HEK293 (cell line): ENCODE results near the gene LCA5L.
A peak's percentile ranks its signal among the peaks of the same experiment; 100 is the strongest.

Experiments used
- CTCF ChIA-PET: fragments of 350-600 bp; formaldehyde crosslinking; extraction: SDS; loops from one replicate; lab custom pipeline; 2021; ENCODE audit warnings: antibody characterized with exemption; lab: Yijun Ruan, JAX
- POLR2A ChIA-PET: fragments of 300-600 bp; formaldehyde crosslinking; extraction: SDS; loops from one replicate; lab custom pipeline; 2020; ENCODE audit warnings: antibody characterized with exemption, inconsistent platforms; lab: Yijun Ruan, JAX
- H3K27ac ChIP-seq: fragments of 200-500 bp; sonication (Bioruptor generic); 2 replicates; pipeline ENCODE4 v1.5.1; 2014; ENCODE audit warnings: low read depth, low read length, control low read depth, inconsistent platforms; ENCODE audit errors: extremely low read depth
- H3K36me3 ChIP-seq, 2 experiments: fragments of 200-500 bp in 1 of 2; sonication (Bioruptor generic) in 1 of 2; 1 replicate in 1 of 2; 2 replicates in 1 of 2; pipeline ENCODE4 v1.5.1; 2014 to 2017; ENCODE audit warnings: inconsistent platforms in 2 of 2, low read length in 2 of 2; ENCODE audit not compliant: control insufficient read depth in 2 of 2, insufficient read depth in 1 of 2
- H3K4me1 ChIP-seq: fragments of 200-500 bp; sonication (Bioruptor generic); 2 replicates; pipeline ENCODE4 v1.5.1; 2014; ENCODE audit warnings: mild to moderate bottlenecking, low read length, inconsistent platforms; ENCODE audit not compliant: control insufficient read depth, insufficient read depth
- H3K4me3 ChIP-seq: 2 replicates; pipeline ENCODE4 v1.5.1; 2011; ENCODE audit warnings: low read depth, mild to moderate bottlenecking, control low read depth, low read length, moderate library complexity
- H3K9me3 ChIP-seq: fragments of 200-500 bp; sonication (Bioruptor generic); 2 replicates; pipeline ENCODE4 v1.5.1; 2014; ENCODE audit warnings: low read depth, low read length, inconsistent platforms; ENCODE audit not compliant: control insufficient read depth, insufficient read depth
- KLF1 ChIP-seq: fragments of 450-650 bp; formaldehyde crosslinking; IDR thresholded peaks from 2 replicates; pipeline ENCODE4 v1.5.1; 2016; ENCODE audit warnings: missing biosample characterization, missing genetic modification characterization
- KLF8 ChIP-seq: fragments of 450-650 bp; formaldehyde crosslinking; IDR thresholded peaks from 2 replicates; pipeline ENCODE4 v1.5.1; 2016; ENCODE audit warnings: missing biosample characterization, missing genetic modification characterization
- KLF9 ChIP-seq: fragments of 450-650 bp; formaldehyde crosslinking; IDR thresholded peaks from 2 replicates; pipeline ENCODE4 v1.5.1; 2016; ENCODE audit warnings: missing biosample characterization, missing genetic modification characterization, low read depth
- SP2 ChIP-seq: fragments of 450-650 bp; formaldehyde crosslinking; IDR thresholded peaks from 2 replicates; pipeline ENCODE4 v1.5.1; 2016; ENCODE audit warnings: missing biosample characterization, missing genetic modification characterization
- SP3 ChIP-seq: fragments of 450-650 bp; formaldehyde crosslinking; IDR thresholded peaks from 2 replicates; pipeline ENCODE4 v1.5.1; 2016; ENCODE audit warnings: missing biosample characterization, missing genetic modification characterization
- ZBTB20 ChIP-seq: fragments of 450-650 bp; formaldehyde crosslinking; IDR thresholded peaks from 2 replicates; pipeline ENCODE4 v1.5.1; 2016; ENCODE audit warnings: missing biosample characterization, missing genetic modification characterization
- ZBTB49 ChIP-seq: fragments of 450-650 bp; formaldehyde crosslinking; IDR thresholded peaks from 2 replicates; pipeline ENCODE4 v1.5.1; 2016; ENCODE audit warnings: missing biosample characterization, missing genetic modification characterization, low read depth
- ZBTB7A ChIP-seq: fragments of 450-650 bp; formaldehyde crosslinking; IDR thresholded peaks from 2 replicates; pipeline ENCODE4 v1.5.1; 2016; ENCODE audit warnings: low read depth, missing biosample characterization, missing genetic modification characterization
- ZNF132 ChIP-seq: fragments of 450-650 bp; formaldehyde crosslinking; IDR thresholded peaks from 2 replicates; pipeline ENCODE4 v1.5.1; 2017; ENCODE audit warnings: missing biosample characterization, missing genetic modification characterization, borderline replicate concordance
- ZNF140 ChIP-seq: fragments of 450-650 bp; formaldehyde crosslinking; IDR thresholded peaks from 2 replicates; pipeline ENCODE4 v1.5.1; 2016; ENCODE audit warnings: missing biosample characterization, missing genetic modification characterization
- ZNF146 ChIP-seq: fragments of 450-650 bp; formaldehyde crosslinking; IDR thresholded peaks from 2 replicates; pipeline ENCODE4 v1.5.1; 2016; ENCODE audit warnings: missing biosample characterization, missing genetic modification characterization
- ZNF148 ChIP-seq: fragments of 450-650 bp; formaldehyde crosslinking; IDR thresholded peaks from 2 replicates; pipeline ENCODE4 v1.5.0; 2017; ENCODE audit warnings: missing biosample characterization, missing genetic modification characterization, borderline replicate concordance
- ZNF18 ChIP-seq: fragments of 450-650 bp; formaldehyde crosslinking; IDR thresholded peaks from 2 replicates; pipeline ENCODE4 v1.5.1; 2016; ENCODE audit warnings: missing biosample characterization, missing genetic modification characterization
- ZNF239 ChIP-seq: fragments of 450-650 bp; formaldehyde crosslinking; IDR thresholded peaks from 2 replicates; pipeline ENCODE4 v1.5.1; 2016; ENCODE audit warnings: missing biosample characterization, missing genetic modification characterization
- ZNF248 ChIP-seq: fragments of 450-650 bp; formaldehyde crosslinking; IDR thresholded peaks from 2 replicates; pipeline ENCODE4 v1.5.1; 2017; ENCODE audit warnings: missing biosample characterization, missing genetic modification characterization
- ZNF280C ChIP-seq: fragments of 450-650 bp; formaldehyde crosslinking; IDR thresholded peaks from 2 replicates; pipeline ENCODE4 v1.5.1; 2016; ENCODE audit warnings: missing biosample characterization, missing genetic modification characterization
- ZNF335 ChIP-seq: fragments of 450-650 bp; formaldehyde crosslinking; conservative IDR thresholded peaks from 2 replicates; pipeline ENCODE4 v1.5.1; 2016; ENCODE audit warnings: missing biosample characterization, missing genetic modification characterization
- ZNF366 ChIP-seq: fragments of 450-650 bp; formaldehyde crosslinking; conservative IDR thresholded peaks from 2 replicates; pipeline ENCODE4 v1.5.1; 2016; ENCODE audit warnings: missing biosample characterization, missing genetic modification characterization
- ZNF473 ChIP-seq: fragments of 450-650 bp; formaldehyde crosslinking; IDR thresholded peaks from 2 replicates; pipeline ENCODE4 v1.5.1; 2017; ENCODE audit warnings: missing biosample characterization, missing genetic modification characterization
- ZNF48 ChIP-seq: fragments of 450-650 bp; formaldehyde crosslinking; IDR thresholded peaks from 2 replicates; pipeline ENCODE4 v1.5.1; 2016; ENCODE audit warnings: missing biosample characterization, missing genetic modification characterization
- ZNF513 ChIP-seq: fragments of 450-650 bp; IDR thresholded peaks from 2 replicates; pipeline ENCODE4 v1.5.1; 2018; ENCODE audit warnings: missing biosample characterization, missing genetic modification characterization
- ZNF529 ChIP-seq: fragments of 450-650 bp; formaldehyde crosslinking; IDR thresholded peaks from 2 replicates; pipeline ENCODE4 v1.5.1; 2017; ENCODE audit warnings: missing genetic modification characterization, missing biosample characterization; ENCODE audit not compliant: insufficient replicate concordance
- ZNF555 ChIP-seq: fragments of 450-650 bp; formaldehyde crosslinking; conservative IDR thresholded peaks from 2 replicates; pipeline ENCODE4 v1.5.1; 2017; ENCODE audit warnings: missing biosample characterization, mild to moderate bottlenecking, missing genetic modification characterization, inconsistent platforms
- ZNF704 ChIP-seq: fragments of 450-650 bp; formaldehyde crosslinking; IDR thresholded peaks from 2 replicates; pipeline ENCODE4 v1.5.1; 2016; ENCODE audit warnings: missing biosample characterization, missing genetic modification characterization
- ZNF76 ChIP-seq: fragments of 450-650 bp; formaldehyde crosslinking; IDR thresholded peaks from 2 replicates; pipeline ENCODE4; 2016; ENCODE audit warnings: low read depth, missing biosample characterization, missing genetic modification characterization, borderline replicate concordance
- ZNF776 ChIP-seq: fragments of 450-650 bp; formaldehyde crosslinking; IDR thresholded peaks from 2 replicates; pipeline ENCODE4 v1.5.0; 2017; ENCODE audit warnings: missing biosample characterization, missing genetic modification characterization, borderline replicate concordance
- ZNF837 ChIP-seq: fragments of 450-650 bp; formaldehyde crosslinking; IDR thresholded peaks from 2 replicates; pipeline ENCODE4 v1.5.1; 2016; ENCODE audit warnings: missing biosample characterization, missing genetic modification characterization
- ZNF843 ChIP-seq: fragments of 450-650 bp; formaldehyde crosslinking; IDR thresholded peaks from 2 replicates; pipeline ENCODE4 v1.5.1; 2016; ENCODE audit warnings: missing biosample characterization, missing genetic modification characterization

LCA5L gene

GRCh38 chr21:39381009-39381408, 64.6 kb downstream of the LCA5L start:
- Histone ChIP-seq H3K36me3 (no peaks in the 10 kb centered on the region; a peak in 1 of 3 replicates), H3K9me3 (no peaks in the 10 kb centered on the region), H3K27ac (no peak overlapping the region), H3K4me3 (peak overlapping the region; percentile 72), H3K4me1 (peaks cover 5% of the 10 kb centered on the region; the same call in 1 of the 2 replicates)
- CTCF ChIA-PET: interaction anchor here (0.7 to 1.3 kb wide), 3 partner anchors 31 to 60 kb away, joined by 3 read pairs; no protein-coding TSS in a partner anchor
- POLR2A ChIA-PET: interaction anchor here (1.2 to 1.9 kb wide), 6 partner anchors 17 to 197 kb away, joined by 3 to 29 read pairs (median 8); partner anchors contain the start of genes BRWD1, HMGN1 and PSMG1
- TF ChIP-seq ZNF132 (tag by site-specific recombination): no peak
- no peak for TF ChIP-seq ZBTB7A
- TF ChIP-seq ZNF366: peak; percentile 61
- no peak for TF ChIP-seq ZNF529
- no peak for TF ChIP-seq ZNF76
- peak; percentile 84 for TF ChIP-seq SP3 (tag by site-specific recombination)
- TF ChIP-seq ZNF837 (tag by site-specific recombination): no peak
- TF ChIP-seq ZNF843 (tag by site-specific recombination): no peak
- TF ChIP-seq ZNF146 (tag by site-specific recombination): no peak
- no peak for TF ChIP-seq ZNF248 (tag by site-specific recombination)
- TF ChIP-seq ZNF148 (tag by site-specific recombination): no peak
- no peak for TF ChIP-seq ZNF776 (tag by site-specific recombination)
- TF ChIP-seq KLF8 (tag by site-specific recombination): peak; percentile 76
- TF ChIP-seq KLF9: peak; percentile 56
- TF ChIP-seq ZNF48 (tag by site-specific recombination): no peak
- no peak for TF ChIP-seq ZNF239 (tag by site-specific recombination)
- no peak for TF ChIP-seq ZBTB49 (tag by site-specific recombination)
- no peak for TF ChIP-seq ZNF473 (tag by site-specific recombination)
- TF ChIP-seq ZNF704: no peak
- TF ChIP-seq ZNF335 (tag by site-specific recombination): no peak
- peak; percentile 17; the same call in 1 of the 2 replicates for TF ChIP-seq SP2 (tag by site-specific recombination)
- no peak for TF ChIP-seq ZNF513
- no peak for TF ChIP-seq ZNF18 (tag by site-specific recombination)
- TF ChIP-seq ZNF280C (tag by site-specific recombination): no peak
- TF ChIP-seq KLF1 (tag by site-specific recombination): peak; percentile 99
- peak; percentile 18; the same call in 1 of the 2 replicates for TF ChIP-seq ZBTB20 (tag by site-specific recombination)
- TF ChIP-seq ZNF555 (tag by site-specific recombination): no peak
- TF ChIP-seq ZNF140 (tag by site-specific recombination): no peak
